GM19351 (cell line): ENCODE measurements around the gene METTL1.

ENCODE experiments used
- ATAC-seq: cut with Tn5 transposase; IDR thresholded peaks from one replicate; pipeline ENCODE4 v1.9.1; 2021; ENCODE audit warnings: mild to moderate bottlenecking, moderate library complexity; ENCODE audit not compliant: unreplicated experiment

Gene METTL1

GRCh38 chr12:57755454-57756372, 16.2 kb downstream of the METTL1 start:
- ATAC-seq: no peak

DNA sequence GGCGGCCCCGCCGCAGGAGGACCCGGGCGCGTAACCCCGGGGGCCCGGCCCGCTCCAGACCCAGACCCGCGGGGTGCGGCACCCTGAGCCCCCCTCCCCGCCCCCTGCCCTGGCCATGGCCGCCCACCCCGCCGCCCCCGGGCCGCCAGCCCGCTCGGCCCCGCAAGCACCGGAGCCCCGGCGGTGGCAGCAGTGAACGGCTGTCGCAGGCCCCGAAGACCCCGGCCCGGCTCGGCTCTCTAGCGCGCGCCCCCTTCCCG, 16.8 kb downstream of the METTL1 start:
- no peak for ATAC-seq

DNA sequence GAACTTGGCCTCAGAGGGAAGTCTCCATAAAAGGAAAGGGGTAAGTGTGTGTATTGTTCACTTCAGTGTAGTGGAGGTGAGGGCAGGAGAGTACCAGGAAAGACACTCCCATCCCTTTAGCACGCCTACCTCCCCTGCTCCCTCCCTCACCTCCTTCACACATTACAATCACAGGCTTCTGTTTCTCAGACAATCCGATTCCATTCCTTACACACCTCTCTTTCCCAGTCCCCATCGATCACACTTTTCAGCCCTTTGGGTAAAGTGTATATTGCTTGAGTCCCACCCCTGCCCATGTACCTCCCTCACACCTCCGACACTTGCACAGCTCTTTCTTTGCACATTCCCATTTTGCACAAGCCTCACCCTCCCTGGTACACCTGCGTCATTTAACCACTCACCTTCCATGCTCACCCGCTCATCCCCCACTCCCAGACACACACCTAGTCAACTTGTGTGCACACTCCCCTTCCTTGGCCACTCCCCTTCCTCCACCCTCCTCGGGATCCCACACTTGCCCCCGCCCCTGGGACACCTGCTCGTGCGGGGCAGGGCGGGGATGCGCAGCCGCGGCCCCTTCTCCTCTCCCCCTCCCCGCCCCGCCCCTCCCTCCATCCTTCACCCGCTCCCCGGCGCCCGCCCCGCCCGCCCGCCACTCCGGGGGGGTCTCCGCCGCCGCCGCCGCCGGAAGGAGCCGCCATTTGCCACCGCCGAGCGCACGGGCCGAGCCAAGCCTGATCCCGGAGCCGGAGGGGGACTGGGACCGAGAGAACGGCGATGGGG, 17.3 kb downstream of the METTL1 start, which contains the start of gene MARCHF9:
MARCHF9 (plus strand) TSS at position 693 of the 783 bp plus-strand sequence. CDS start 426 bp downstream, outside the sequence.
- peak; percentile 40 for ATAC-seq

DNA sequence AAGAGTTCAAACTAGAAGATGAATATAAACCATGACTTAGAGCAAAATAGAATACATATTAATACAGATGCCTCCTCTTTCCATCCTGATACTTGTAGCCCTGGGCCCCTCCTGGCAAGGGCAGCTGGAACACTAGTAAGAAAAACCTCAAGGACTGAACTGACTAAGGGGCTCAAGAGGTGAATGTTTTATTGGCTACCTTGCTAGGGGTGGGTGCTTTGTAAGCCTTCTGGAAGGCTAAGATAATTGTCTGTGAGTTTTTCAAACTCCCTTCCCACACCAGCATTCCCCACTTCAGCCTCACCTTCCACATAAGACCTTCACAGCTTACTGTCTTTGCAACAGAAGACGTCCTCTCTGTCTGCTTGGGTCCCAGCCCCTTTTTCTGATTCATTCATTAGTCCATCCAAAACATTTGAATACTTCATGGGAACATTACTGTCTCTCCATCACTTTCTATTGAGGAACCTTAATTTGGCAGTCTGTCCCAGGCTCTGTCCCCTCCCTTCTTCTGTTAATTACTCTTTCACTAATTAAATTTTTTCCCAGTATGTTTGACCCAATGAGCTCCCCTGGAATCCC, 18.1 kb downstream of the METTL1 start:
- no peak for ATAC-seq

- no peak for ATAC-seq
Observed at GRCh38 chr12:57752668-57753000, 19.3 kb downstream of the METTL1 start.

DNA sequence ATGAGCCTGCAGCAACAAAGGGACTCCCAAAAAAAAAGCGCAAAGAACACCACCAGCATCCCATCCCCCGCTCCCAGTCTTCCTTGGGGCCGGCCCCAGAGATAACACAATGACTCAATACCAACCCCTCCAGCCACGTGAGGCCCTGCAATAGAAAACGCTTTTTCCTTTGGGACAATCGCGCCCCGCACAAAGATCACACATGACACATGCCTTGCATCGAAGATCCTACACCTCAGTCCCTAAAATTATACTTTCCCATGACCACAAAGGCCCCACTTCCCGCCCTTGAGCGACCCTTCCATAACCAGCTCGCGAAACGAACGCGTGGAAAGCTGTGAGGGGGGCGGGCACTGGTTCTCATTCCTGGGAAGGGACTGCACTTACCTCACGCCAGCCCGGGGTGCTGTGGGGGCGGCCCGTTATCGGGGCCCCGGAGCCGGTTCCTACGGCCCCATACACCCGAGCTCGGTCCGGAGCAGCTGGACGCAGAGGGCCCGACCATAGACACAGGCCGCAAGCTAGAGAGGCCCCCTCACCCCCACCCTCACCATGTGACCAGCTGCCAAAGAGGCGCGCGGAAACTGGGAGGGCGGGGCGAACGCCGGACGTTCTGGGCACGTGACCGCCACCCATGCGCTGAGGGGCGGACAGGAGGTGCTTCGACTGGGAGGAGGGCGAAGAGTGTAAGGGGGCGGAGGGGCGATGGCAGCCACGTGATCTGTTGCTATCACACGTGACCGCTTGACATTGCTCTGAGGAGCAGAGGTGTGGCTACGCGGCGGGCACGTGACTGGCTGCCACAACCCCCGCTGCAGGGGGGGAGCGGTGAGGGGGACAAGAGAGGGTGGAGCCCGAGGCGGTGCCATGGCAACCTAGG, 19.9 kb downstream of the METTL1 start, which contains the start of gene CDK4:
CDK4 (minus strand) TSS at position 523 of the 880 bp plus-strand sequence. CDS start 593 bp downstream, outside the sequence.
- ATAC-seq: peak; percentile 64

- ATAC-seq: no peak
Observed at GRCh38 chr12:57751432-57751787, 20.5 kb downstream of the METTL1 start.

DNA sequence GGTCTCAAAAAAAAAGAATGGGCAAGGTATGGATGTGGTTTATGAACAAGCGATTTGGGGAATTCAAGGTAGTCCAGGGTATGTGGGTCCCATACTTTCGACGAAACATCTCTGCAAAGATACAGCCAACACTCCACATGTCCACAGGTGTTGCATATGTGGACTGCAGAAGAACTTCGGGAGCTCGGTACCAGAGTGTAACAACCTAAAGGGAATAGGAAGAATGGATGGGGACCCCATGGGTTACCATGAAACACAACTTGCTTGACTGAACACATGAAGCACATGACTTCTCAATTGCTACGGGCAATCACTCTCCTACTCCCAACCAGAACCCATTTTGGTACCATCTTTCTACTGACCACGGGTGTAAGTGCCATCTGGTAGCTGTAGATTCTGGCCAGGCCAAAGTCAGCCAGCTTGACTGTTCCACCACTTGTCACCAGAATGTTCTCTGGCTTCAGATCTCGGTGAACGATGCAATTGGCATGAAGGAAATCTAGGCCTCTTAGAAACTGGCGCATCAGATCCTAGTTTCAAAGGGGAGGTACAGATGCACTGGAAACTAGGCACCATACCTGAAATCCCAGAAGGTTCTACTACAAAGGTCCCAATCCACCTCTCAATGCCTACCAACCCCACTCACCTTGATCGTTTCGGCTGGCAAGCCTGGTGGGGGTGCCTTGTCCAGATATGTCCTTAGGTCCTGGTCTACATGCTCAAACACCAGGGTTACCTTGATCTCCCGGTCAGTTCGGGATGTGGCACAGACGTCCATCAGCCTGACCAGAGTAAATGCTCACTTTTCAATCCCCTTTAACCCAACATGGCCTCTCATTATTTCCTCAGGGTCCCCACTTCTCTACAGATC, 21.1 kb downstream of the METTL1 start:
- ATAC-seq: no peak

DNA sequence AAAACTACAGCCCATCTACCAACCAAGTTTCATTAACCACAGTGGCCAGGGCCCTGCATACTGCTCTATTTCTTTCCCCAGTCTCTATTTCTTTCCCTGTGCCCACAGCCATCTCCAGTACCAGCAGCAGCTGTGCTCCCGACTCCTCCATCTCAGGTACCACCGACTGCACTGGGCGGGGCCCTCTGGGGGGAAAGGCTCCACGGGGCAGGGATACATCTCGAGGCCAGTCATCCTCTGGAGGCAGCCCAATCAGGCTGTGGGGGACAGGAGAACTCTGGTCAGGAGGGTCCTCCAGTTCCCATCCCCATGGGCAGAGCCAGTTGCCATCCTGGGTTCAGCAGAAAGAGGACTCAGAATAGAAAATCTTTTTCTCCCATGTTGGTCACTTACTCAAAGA, 22.8 kb downstream of the METTL1 start:
- ATAC-seq: no peak

DNA sequence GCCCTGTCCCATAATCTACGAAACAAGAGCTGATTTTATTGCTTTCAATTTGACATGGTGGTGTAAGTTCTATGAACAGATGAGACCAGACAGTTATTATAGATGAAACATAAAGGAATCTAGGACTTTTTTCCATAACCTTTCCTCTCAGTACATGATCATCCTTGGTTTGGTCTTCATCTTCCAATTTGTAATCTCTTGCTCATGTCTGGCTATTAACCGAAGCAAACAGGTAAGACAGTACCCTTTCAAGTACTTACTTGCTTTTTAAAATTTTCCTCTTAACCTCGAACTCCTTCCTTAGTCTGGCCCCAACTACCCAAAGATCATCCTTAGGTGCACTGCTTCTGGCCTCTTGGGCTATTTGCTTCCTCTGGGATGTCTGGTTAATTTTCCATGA, 25.9 kb downstream of the METTL1 start:
- ATAC-seq: no peak

- no peak for ATAC-seq
Observed at GRCh38 chr12:57745485-57745881, 26.4 kb downstream of the METTL1 start.

- ATAC-seq: peak; percentile 71
Observed at GRCh38 chr12:57744777-57745484, 27.0 kb downstream of the METTL1 start, which contains the start of gene TSPAN31. Gene TSPAN31 (plus strand): TSS chr12:57745039. CDS start chr12:57745155, 116 bp downstream.

DNA sequence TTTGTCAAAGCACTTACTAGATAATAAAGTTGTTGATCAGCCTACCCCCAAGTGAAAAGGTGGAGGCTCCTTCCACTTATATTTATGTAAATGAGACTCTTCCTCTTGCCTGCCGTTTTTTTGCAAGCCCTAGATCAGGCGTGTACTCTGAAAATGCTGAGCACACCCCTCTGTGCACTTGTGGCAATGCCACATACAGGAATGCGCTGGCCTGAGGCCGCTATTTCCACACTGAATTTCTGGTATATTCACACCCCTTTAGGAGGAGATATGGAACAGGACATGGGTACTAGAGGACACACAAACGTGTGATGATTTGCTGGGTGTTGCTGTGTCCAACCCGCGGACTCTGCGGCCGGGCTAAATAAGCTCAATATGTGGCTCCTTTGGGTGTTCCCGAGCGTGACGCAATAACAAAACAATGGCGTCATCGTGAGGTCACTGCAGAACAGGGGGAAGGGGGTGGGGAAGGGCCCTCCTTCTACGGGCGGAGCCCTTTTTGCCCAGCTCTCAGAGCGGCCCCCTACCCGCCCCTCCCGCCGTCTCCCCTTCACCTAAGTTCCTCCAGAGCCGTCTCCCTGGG, 27.6 kb downstream of the METTL1 start:
- ATAC-seq: peak; percentile 35

GRCh38 chr12:57743769-57744168, 28.1 kb downstream of the METTL1 start:
- no peak for ATAC-seq

DNA sequence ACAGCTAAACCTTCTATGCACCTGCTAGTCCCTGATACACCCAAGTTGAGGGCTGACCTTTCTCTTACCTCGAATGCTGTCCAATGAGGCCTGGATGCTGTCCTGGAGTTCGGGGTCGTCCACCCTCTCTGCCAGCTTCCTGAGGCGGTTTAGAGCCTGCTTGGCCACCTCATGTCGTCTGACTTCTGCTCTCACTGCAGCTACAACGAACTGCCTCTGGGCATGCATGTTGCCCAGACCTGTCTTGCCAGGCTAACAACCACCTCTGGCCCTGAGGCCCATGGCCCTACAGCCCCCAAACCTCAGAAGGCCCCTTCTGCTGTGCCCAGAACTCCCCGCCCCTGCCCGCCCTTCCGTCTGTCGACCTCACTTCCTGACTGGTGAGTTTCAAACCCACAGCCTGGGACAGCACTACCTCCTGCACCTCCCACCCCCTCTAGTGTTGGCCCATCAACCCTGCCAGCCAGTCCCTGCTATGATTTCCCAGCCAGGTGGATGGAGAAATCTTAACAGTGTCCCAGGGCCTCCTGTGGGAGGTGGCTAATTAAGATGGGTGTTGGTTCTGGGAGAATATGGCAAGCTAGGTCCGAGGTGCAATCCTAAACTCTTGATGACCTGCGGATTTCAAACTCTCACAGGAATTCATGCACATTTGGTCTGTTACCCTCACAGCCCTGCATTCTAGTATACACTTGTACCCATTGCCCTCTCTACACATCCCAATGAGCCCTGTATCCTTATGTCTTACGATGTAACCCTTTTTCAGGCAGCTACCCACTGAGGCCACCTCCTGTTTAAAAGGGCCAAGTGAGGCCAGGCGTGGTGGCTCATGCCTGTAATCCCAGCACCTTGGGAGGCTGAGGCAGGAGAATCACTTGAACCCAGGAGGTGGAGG, 29.8 kb downstream of the METTL1 start:
- ATAC-seq: peak; percentile 62

- ATAC-seq: no peak
Observed at GRCh38 chr12:57741413-57741789, 30.5 kb downstream of the METTL1 start.

DNA sequence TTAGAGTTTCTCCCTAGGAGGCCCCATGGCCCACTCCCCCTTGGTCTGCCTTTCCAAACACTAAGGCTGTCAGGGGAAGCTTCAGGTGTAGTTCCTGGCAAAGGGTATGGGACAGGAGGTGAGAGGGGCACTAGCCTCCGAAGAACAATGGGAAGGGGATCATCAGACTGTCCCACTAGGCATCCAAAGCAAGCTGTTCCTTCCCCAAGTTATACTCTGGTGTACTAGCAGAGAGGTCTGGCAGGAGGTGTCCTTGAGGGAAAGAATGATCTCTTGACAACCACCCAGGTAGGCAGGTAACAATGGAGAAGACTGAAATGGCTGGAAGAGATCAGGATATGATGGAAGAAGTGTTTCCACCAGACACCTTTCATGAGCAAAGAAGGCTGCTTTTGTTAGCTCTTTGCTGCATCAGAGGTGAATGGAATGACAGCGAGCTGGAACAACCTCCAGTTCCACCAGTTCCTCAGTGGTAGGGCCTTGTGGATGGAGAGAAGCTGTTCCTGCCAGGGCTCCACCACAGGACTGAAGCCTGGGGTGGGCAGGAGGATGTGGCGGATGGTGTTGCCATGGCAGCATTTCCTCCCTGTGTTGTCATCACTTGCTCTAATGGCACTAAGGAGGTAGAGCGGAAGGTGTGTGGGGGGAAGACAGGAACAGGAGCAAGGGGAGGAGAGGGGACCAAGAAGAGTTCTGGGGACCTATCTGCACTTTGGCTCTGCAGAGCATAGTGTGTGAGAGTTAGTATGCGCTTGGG, 31.1 kb downstream of the METTL1 start:
- ATAC-seq: peak; percentile 44
